Activated naive CD4-positive, alpha-beta T cell treated with anti-CD3 and anti-CD28 coated beads, Interleukin-2, amount 50 U/mL, for 24 hours (primary cell): ENCODE measurements around the gene CBX6.

Source experiments
- H3K27ac Mint-ChIP-seq: one replicate; pipeline ENCODE4 v1.8.0; 2021; ENCODE audit warnings: mild to moderate bottlenecking, mixed read lengths
- H3K27me3 Mint-ChIP-seq: one replicate; pipeline ENCODE4 v1.8.0; 2021; ENCODE audit warnings: mixed read lengths
- H3K36me3 Mint-ChIP-seq: one replicate; pipeline ENCODE4 v1.8.0; 2021; ENCODE audit warnings: mixed read lengths
- H3K4me1 Mint-ChIP-seq: one replicate; pipeline ENCODE4 v1.8.0; 2021; ENCODE audit warnings: mixed read lengths
- H3K4me3 Mint-ChIP-seq: one replicate; pipeline ENCODE4 v1.8.0; 2021; ENCODE audit warnings: mild to moderate bottlenecking, mixed read lengths
- H3K9me3 Mint-ChIP-seq: one replicate; pipeline ENCODE4 v1.8.0; 2021; ENCODE audit warnings: mixed read lengths

Gene CBX6

GRCh38 chr22:38840129-38840528, 31.9 kb downstream of the CBX6 start:
- H3K27ac Mint-ChIP-seq: no peak overlapping the region

DNA sequence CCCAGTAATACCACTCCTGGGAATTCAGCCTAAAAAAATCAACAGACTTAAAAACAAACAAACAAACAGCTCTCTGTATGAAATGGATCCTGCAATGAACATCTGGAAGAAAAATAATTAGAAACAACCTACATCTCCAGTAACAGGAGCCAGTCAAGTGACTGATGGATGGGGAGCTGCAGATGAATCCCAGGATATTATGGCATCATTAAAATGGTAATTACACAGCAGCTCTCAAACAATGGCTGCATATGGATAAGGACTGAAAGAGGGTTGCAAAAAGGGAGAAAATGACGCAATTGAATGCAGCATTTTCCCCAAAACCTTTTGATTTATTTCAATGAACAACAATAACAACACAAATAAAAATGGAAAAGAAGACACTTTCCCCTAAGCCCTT, 32.3 kb downstream of the CBX6 start:
- Mint-ChIP-seq H3K36me3 (no peaks in the 10 kb centered on the region), H3K27me3 (peaks cover 1% of the 10 kb centered on the region), H3K4me3 (no peak overlapping the region), H3K4me1 (peaks cover 37% of the 10 kb centered on the region), H3K9me3 (no peaks in the 10 kb centered on the region), H3K27ac (no peak overlapping the region)

More at GRCh38 chr22:38840129-38840528, 31.9 kb downstream of the CBX6 start:
- Mint-ChIP-seq H3K4me3 (no peak overlapping the region), H3K9me3 (no peaks in the 10 kb centered on the region), H3K36me3 (no peaks in the 10 kb centered on the region), H3K27me3 (peaks cover 1% of the 10 kb centered on the region), H3K4me1 (peaks cover 37% of the 10 kb centered on the region)

- no peak overlapping the region for H3K4me3 Mint-ChIP-seq
- H3K4me1 Mint-ChIP-seq: peaks cover 29% of the 10 kb centered on the region
- H3K27ac Mint-ChIP-seq: no peak overlapping the region
- no peaks in the 10 kb centered on the region for H3K36me3 Mint-ChIP-seq
- no peaks in the 10 kb centered on the region for H3K9me3 Mint-ChIP-seq
- H3K27me3 Mint-ChIP-seq: peaks cover 1% of the 10 kb centered on the region
Measured at GRCh38 chr22:38837414-38837928, 34.5 kb downstream of the CBX6 start.

DNA sequence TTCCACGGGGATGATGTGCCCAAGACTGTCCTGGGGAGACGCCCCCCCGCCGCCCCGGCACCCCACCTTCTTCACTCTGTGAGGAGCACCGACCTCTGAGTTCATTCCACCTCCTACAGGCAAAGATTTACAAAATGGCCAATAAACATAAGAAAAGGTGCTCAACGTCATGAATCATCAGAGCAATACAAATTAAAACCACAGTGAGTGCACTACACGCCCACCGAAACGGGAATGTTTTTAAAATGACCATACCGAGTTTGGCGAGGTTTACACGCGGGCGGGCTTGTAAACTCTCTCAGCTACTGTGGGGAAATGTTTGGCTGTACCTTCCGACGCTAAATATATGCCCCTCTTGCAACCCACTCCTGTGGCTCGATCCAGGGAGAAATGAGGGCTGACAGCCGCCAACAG, 36.1 kb downstream of the CBX6 start:
- Mint-ChIP-seq H3K27me3 (no peaks in the 10 kb centered on the region), H3K36me3 (no peaks in the 10 kb centered on the region), H3K9me3 (no peaks in the 10 kb centered on the region), H3K27ac (no peak overlapping the region), H3K4me3 (no peak overlapping the region), H3K4me1 (peaks cover 19% of the 10 kb centered on the region)

DNA sequence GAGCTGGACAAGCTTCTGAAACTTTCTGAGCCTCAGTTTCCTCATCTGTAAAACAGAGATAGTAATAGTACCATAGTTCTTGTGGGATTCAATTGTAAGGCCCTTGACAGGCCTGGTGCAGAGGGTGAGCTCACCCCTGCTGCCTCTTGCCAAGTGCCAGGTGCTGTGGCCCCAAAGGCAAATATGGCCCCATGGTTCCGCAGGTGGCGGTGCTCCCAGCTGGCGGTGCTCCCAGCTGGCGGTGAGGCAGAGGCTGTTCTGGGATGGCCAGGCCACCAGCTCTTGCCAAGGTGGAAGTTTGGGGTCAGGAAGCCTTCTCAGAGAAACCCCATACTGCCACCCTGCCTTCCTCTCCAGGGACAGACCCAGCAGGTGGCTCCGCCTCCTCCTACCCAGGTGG, 37.0 kb downstream of the CBX6 start:
- H3K4me3 Mint-ChIP-seq: no peak overlapping the region
- no peaks in the 10 kb centered on the region for H3K9me3 Mint-ChIP-seq
- no peaks in the 10 kb centered on the region for H3K36me3 Mint-ChIP-seq
- H3K27ac Mint-ChIP-seq: no peak overlapping the region
- peaks cover 11% of the 10 kb centered on the region for H3K4me1 Mint-ChIP-seq
- H3K27me3 Mint-ChIP-seq: no peaks in the 10 kb centered on the region

DNA sequence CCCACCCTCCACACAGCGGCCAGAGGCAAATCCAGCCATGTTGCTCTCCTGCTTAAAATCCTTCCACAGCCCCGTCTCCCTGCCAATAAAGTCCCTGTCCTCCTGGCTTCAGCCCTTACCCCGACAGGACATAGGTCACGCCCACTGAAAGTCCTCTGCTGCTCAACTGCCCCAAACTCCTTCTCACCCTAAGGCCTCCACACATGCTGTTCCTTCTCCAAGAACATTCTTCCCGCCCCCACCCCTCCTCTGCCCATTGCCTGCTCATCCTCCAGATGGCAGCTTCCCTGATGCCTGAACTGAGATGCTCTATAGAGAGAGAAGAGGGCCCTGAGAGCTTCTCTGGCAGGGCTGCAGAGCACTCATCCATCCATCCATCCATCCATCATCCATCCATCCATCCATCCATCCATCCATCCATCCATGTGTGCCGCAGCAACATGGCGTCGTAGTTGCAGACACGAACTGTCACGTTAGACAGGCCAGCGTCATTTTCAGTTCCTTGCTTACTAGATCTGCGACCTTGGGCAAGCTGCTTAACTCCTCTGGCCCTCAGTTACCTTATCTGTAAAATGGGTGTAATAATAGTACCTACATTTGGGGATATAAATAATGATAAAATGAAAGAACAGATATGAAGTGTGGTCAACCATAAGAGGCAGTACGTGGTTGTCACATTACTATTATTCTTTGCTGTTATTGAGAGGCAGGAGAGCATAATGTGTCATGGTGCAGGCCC, 37.6 kb downstream of the CBX6 start:
- Mint-ChIP-seq H3K4me3 (no peak overlapping the region), H3K27me3 (no peaks in the 10 kb centered on the region), H3K9me3 (no peaks in the 10 kb centered on the region)

DNA sequence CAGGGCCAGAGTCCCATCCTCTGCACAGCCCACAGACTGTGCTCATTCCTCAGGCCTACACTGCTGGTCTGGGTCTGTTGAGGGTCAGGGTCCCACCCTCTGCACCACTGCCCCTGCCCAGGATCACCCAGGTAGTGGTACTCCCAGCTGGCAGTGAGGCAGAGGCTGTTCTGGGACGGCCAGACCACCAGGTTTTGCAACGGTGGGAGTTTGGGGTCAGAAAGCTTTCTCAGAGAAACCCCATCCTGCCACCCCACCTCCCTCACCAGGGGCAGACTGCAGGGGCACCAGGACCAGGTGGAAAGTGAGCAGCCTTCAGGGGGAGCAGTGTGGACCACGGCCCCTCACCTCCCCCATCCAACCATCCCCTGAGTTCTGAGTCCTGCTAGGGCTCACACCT, 39.0 kb downstream of the CBX6 start:
- Mint-ChIP-seq H3K36me3 (no peaks in the 10 kb centered on the region), H3K9me3 (no peaks in the 10 kb centered on the region), H3K4me3 (no peak overlapping the region), H3K27me3 (no peaks in the 10 kb centered on the region), H3K4me1 (peaks cover 3% of the 10 kb centered on the region), H3K27ac (no peak overlapping the region)

More for the DNA sequence above, 37.6 kb downstream of the CBX6 start:
- Mint-ChIP-seq H3K4me1 (peaks cover 6% of the 10 kb centered on the region), H3K27ac (no peak overlapping the region), H3K36me3 (no peaks in the 10 kb centered on the region)

DNA sequence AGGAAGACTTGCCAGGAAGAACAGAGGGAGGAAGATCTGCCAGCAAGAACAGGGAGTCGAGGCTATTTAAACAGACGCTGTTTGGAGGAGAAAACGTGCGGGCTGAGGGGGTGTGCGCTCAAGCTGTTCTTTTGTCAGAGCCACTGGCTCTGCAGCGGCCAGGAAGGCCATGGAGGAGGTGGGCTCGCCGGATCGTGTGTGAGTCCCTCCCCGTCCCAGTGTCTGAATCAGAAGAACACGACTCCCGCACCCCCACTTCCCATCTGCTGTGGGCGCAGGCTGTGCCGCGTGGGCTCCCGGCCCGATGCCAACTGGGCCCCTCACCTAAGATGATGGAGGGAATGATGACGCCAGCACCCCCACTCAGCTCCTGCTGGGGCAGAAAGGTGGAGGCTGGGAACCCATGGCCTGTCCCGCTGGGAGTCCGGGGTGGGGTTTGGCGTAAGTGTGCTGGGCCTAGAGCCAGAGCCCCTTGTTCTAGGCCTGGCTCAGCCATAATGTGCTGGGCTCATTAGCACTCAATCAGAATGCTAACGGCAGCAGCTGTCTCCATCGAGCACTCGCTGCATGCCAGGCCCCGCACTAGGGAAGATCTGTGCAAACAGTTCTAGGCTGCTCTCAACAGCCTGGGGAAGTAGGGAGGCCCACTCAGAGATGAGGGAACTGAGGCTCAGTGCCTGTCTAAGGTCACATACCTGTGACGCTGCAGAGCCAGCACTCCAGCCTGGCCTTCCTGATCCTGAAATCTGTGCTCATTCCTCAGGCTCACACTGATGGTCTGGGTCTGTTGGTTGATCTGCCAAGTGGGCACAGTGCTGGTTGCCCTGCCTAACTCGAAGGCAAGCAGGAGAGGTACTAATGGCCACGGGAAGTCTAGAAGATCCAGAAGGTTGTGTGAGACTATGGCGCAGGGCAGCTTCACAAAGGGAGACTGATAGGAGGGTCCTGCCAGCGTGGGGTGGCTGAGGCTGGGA, 39.7 kb downstream of the CBX6 start:
- Mint-ChIP-seq H3K9me3 (no peaks in the 10 kb centered on the region), H3K27ac (no peak overlapping the region), H3K36me3 (no peaks in the 10 kb centered on the region), H3K4me1 (peaks cover 2% of the 10 kb centered on the region), H3K4me3 (no peak overlapping the region), H3K27me3 (no peaks in the 10 kb centered on the region)

- no peaks in the 10 kb centered on the region for H3K9me3 Mint-ChIP-seq
- no peaks in the 10 kb centered on the region for H3K36me3 Mint-ChIP-seq
- H3K4me3 Mint-ChIP-seq: no peak overlapping the region
- no peaks in the 10 kb centered on the region for H3K4me1 Mint-ChIP-seq
- no peak overlapping the region for H3K27ac Mint-ChIP-seq
- H3K27me3 Mint-ChIP-seq: no peaks in the 10 kb centered on the region
Measured at GRCh38 chr22:38831166-38831945, 40.7 kb downstream of the CBX6 start.

DNA sequence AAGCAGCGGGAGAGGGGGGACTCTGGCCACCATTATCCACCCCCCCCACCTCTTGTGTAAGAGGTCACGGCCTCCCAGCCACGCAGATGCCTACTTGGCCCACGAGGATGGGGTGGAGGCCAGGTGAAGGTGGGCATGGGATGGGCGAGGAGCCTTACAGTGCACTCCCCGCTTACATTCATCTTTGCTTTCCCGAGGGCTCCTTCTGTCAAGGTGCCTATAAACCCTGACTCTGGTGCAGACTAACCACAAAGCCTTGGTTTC, 41.2 kb downstream of the CBX6 start:
- H3K36me3 Mint-ChIP-seq: no peaks in the 10 kb centered on the region
- H3K27me3 Mint-ChIP-seq: no peaks in the 10 kb centered on the region
- H3K9me3 Mint-ChIP-seq: no peaks in the 10 kb centered on the region

GRCh38 chr22:38830026-38830844, 41.8 kb downstream of the CBX6 start:
- Mint-ChIP-seq H3K27ac (no peak overlapping the region), H3K9me3 (no peaks in the 10 kb centered on the region), H3K4me3 (no peak overlapping the region), H3K36me3 (no peaks in the 10 kb centered on the region), H3K27me3 (no peaks in the 10 kb centered on the region), H3K4me1 (no peaks in the 10 kb centered on the region)

More for the DNA sequence above, 41.2 kb downstream of the CBX6 start:
- no peaks in the 10 kb centered on the region for H3K4me1 Mint-ChIP-seq
- no peak overlapping the region for H3K4me3 Mint-ChIP-seq
- H3K27ac Mint-ChIP-seq: no peak overlapping the region

- Mint-ChIP-seq H3K36me3 (no peaks in the 10 kb centered on the region), H3K27me3 (no peaks in the 10 kb centered on the region), H3K4me1 (no peaks in the 10 kb centered on the region), H3K27ac (no peak overlapping the region), H3K9me3 (no peaks in the 10 kb centered on the region), H3K4me3 (no peak overlapping the region)
Measured at GRCh38 chr22:38829485-38829884, 42.5 kb downstream of the CBX6 start.

- Mint-ChIP-seq H3K27me3 (no peaks in the 10 kb centered on the region), H3K9me3 (no peaks in the 10 kb centered on the region), H3K4me1 (no peaks in the 10 kb centered on the region), H3K36me3 (no peaks in the 10 kb centered on the region), H3K27ac (no peak overlapping the region), H3K4me3 (no peak overlapping the region)
Measured at GRCh38 chr22:38828616-38829205, 43.3 kb downstream of the CBX6 start.

DNA sequence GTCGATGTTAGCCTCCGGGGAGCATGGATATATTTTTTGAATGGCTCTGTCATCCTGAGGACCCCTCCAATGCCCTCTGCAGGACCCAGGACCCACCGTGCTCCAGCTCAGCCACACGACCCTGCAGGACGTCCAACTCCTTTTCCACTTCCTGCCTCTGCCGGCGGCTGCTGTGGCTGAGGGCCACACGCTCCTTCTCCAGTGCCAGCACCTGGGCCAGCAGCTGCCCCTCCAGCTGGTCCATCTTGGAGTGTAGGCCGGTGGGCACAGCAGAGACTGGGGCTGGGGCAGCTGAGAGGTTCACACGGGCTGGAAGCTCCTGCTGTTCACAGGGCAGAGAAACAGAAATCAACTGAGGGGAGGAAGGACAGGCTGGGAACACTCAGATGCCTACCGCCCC, 43.8 kb downstream of the CBX6 start:
- Mint-ChIP-seq H3K27me3 (no peaks in the 10 kb centered on the region), H3K4me1 (no peaks in the 10 kb centered on the region), H3K4me3 (no peak overlapping the region), H3K36me3 (no peaks in the 10 kb centered on the region), H3K27ac (no peak overlapping the region), H3K9me3 (no peaks in the 10 kb centered on the region)
